ENCODE measurements around the gene THSD7B. TPM values are rescaled to one million over a fixed set of nuclear protein-coding genes. Genes with fewer than 3 reads are reported as not detected.

THSD7B gene
- total and polyA plus RNA-seq, 10 of the 15 experiments (the other 5 are each of a cell fraction or from before 2014, with no cell fraction given), result 0.03 to 0.56 (median 0.28) TPM

DNA sequence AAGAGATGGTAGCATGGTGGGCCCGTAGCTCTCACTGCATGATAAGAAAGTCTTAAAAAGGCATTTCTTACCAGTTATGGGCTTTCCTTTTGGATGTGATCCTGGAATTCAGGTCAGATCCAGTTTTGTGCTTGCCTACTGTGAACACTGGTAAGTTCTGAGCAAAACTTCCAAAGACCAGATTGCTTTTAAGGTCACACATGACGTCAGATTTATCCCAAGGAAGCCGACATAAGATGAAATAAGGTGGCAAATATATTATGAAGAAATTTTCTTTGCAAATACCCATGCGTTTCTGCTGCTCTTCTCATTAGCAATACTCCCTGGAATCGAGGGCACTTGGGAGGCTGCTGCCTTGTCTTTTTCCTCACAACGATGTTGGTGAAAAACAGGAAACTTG lies 782.5 kb downstream of the THSD7B start:
- DNase-seq (ENCODE audit: low read depth, low spot score) (no peak), FAIRE-seq (no peak), ATAC-seq (no peak)
- Histone ChIP-seq H3K4me1 (ENCODE audit: control insufficient read depth, insufficient read depth, low read length) (no peaks in the 10 kb centered on the region), H3K79me2 (ENCODE audit: control insufficient read depth, insufficient read depth, low read length) (no peaks in the 10 kb centered on the region), H3K4me3 (no peak overlapping the region), H3K9ac (ENCODE audit: control insufficient read depth, insufficient read depth, low read length) (no peak overlapping the region), H3K36me3 (ENCODE audit: control insufficient read depth in 2 of 2, insufficient read depth in 2 of 2, low read length in 1 of 2) (no peaks in the 10 kb centered on the region), H2AFZ (ENCODE audit: control insufficient read depth, low read depth, low read length) (no peak overlapping the region), H3K9me3 (replicated peaks; ENCODE audit: control insufficient read depth, insufficient read depth, low read length) (no peaks in the 10 kb centered on the region), H3K4me2 (ENCODE audit: control insufficient read depth, insufficient read depth) (no peak overlapping the region), H4K20me1 (ENCODE audit: control insufficient read depth, insufficient read depth) (no peaks in the 10 kb centered on the region), H3K27ac (ENCODE audit: control insufficient read depth, insufficient read depth) (no peak overlapping the region), H3K27me3 (replicated peaks in 1 of 2; ENCODE audit: control insufficient read depth in 2 of 2, insufficient read depth in 2 of 2, low read length in 1 of 2) (no peaks in the 10 kb centered on the region)
- POLR2A ChIA-PET, result no interaction called here
- CTCF ChIA-PET, result no interaction called here
- 2% methylated on average over 6 of the region's 6 CpGs for WGBS (ENCODE audit: insufficient coverage, insufficient replicate concordance, low lambda C conversion rate, missing lambda C conversion rate)
- SMC1A ChIA-PET (ENCODE audit: uncharacterized antibody, unreplicated experiment), result no interaction called here
- intact Hi-C loops (cut with micrococcal nuclease; ENCODE audit: unreplicated experiment), result no loop called here
- RAD21 ChIA-PET (ENCODE audit: unreplicated experiment), result no interaction called here
- in situ Hi-C loops (cut with MboI), result no loop called here
- BruUV-seq (replicated peaks), result no TSS peak
- TF ChIP-seq CBX5 (IDR thresholded peaks at IDR 0.05; ENCODE audit: low read depth) (no peak), CUX1 (IDR thresholded peaks at IDR 0.05; ENCODE audit: insufficient replicate concordance, low read depth, low read length) (no peak), BRCA1 (IDR thresholded peaks at IDR 0.05; ENCODE audit: low read depth, low read length) (no peak), BCL3 (IDR thresholded peaks at IDR 0.05; ENCODE audit: borderline replicate concordance, insufficient read depth, low read depth, low read length, poor library complexity, severe bottlenecking) (no peak), JUND (IDR thresholded peaks at IDR 0.05; ENCODE audit: low read depth, low read length) (no peak), POLR2A (IDR thresholded peaks at IDR 0.05; ENCODE audit: low read depth, low read length) (no peak), ZNF207 (IDR thresholded peaks at IDR 0.05; ENCODE audit: borderline replicate concordance) (no peak)
- TF ChIP-seq, protein P1, sequence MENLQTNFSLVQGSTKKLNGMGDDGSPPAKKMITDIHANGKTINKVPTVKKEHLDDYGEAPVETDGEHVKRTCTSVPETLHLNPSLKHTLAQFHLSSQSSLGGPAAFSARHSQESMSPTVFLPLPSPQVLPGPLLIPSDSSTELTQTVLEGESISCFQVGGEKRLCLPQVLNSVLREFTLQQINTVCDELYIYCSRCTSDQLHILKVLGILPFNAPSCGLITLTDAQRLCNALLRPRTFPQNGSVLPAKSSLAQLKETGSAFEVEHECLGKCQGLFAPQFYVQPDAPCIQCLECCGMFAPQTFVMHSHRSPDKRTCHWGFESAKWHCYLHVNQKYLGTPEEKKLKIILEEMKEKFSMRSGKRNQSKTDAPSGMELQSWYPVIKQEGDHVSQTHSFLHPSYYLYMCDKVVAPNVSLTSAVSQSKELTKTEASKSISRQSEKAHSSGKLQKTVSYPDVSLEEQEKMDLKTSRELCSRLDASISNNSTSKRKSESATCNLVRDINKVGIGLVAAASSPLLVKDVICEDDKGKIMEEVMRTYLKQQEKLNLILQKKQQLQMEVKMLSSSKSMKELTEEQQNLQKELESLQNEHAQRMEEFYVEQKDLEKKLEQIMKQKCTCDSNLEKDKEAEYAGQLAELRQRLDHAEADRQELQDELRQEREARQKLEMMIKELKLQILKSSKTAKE (IDR thresholded peaks at IDR 0.05; ENCODE audit: low read depth, poor library complexity, severe bottlenecking), result no peak
- TF ChIP-seq, protein P2, sequence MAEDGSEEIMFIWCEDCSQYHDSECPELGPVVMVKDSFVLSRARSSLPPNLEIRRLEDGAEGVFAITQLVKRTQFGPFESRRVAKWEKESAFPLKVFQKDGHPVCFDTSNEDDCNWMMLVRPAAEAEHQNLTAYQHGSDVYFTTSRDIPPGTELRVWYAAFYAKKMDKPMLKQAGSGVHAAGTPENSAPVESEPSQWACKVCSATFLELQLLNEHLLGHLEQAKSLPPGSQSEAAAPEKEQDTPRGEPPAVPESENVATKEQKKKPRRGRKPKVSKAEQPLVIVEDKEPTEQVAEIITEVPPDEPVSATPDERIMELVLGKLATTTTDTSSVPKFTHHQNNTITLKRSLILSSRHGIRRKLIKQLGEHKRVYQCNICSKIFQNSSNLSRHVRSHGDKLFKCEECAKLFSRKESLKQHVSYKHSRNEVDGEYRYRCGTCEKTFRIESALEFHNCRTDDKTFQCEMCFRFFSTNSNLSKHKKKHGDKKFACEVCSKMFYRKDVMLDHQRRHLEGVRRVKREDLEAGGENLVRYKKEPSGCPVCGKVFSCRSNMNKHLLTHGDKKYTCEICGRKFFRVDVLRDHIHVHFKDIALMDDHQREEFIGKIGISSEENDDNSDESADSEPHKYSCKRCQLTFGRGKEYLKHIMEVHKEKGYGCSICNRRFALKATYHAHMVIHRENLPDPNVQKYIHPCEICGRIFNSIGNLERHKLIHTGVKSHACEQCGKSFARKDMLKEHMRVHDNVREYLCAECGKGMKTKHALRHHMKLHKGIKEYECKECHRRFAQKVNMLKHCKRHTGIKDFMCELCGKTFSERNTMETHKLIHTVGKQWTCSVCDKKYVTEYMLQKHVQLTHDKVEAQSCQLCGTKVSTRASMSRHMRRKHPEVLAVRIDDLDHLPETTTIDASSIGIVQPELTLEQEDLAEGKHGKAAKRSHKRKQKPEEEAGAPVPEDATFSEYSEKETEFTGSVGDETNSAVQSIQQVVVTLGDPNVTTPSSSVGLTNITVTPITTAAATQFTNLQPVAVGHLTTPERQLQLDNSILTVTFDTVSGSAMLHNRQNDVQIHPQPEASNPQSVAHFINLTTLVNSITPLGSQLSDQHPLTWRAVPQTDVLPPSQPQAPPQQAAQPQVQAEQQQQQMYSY (CRISPR knock-in tag; IDR thresholded peaks at IDR 0.05), result no peak
